Occipital lobe (tissue), 2 donors: Measurements from ENCODE around the gene UFC1. TPM values are rescaled to one million over a fixed set of nuclear protein-coding genes. Genes with fewer than 3 reads are reported as not detected.
A peak's percentile ranks its signal among the peaks of the same experiment; 100 is the strongest.

ENCODE experiments used
- DNase-seq: peaks from one replicate; lab custom pipeline; 2025; lab: John Stamatoyannopoulos, UW
- total RNA-seq: library from RNA; depleted of rRNA; stranded (reverse); fragments of >200 nt; gene quantifications from one replicate; pipeline ENCODE4 v1.2.3, GENCODE V29; 2014

UFC1 gene
- total RNA-seq, 1 donor from 2014 or later = 99.4 TPM

DNA sequence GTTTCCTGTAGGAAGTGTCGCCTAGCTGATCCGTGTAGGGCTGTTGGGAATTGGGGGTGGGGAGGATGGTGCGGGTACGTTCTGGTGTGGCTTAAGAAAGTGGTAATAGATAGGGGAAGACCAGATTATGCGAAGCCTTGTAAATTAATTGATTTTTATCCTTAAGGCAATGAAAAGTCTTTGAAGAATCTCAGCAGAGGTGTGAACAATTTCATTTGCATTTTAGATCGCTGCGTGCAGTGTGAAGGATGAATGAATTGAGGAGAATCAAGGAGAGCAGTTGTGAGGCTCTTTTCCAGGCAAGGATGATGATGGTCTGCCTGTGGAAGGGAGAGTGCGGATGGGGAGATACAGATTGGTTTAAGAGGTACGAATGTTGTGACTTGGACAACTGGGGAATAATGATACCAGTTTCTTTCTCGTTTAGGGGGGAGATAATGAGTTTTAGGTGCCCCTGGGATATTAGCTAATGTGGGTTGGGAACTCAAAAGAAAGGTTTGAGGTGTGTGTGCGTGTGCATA is 20.5 kb upstream of the UFC1 start:
- no peak for DNase-seq

DNA sequence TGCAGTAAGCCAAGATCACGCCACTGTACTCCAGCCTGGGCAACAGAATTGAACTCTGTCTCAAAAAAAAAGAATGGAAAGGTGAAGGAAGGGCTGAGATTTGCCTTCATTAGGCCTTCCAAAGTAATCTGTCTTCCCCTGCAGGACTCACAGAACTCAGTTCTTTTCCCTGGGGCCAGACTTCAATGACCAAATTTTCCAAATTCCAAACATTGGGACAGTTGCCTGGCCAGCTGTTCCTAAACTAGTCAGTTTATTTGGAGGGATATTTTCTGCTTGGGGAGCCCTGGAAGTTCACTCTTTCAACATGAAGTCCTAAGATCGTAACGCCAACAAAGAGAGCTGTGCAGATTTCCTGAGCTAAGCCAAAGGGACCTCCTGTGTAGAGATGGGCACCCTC is 15.9 kb upstream of the UFC1 start:
- no peak for DNase-seq

DNA sequence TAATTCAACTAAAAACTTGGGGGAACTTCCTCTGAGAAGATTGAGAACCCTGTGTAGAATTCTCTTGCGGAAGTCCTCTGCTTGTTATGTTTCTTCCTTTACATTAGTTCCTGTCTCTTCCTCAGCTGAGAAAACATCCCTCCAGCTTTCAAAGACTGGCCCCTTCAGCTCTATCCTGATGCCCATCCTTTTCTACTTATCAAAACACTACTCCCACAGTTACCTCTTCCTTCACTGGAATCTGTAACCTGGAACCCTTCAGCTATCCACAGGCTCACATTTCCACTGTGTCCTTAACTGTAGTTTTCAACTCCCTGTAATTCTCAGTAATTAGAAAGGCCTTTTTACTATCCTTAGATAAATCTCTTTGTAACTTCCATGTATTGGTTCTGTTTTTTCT is 15.3 kb upstream of the UFC1 start:
- no peak for DNase-seq

DNA sequence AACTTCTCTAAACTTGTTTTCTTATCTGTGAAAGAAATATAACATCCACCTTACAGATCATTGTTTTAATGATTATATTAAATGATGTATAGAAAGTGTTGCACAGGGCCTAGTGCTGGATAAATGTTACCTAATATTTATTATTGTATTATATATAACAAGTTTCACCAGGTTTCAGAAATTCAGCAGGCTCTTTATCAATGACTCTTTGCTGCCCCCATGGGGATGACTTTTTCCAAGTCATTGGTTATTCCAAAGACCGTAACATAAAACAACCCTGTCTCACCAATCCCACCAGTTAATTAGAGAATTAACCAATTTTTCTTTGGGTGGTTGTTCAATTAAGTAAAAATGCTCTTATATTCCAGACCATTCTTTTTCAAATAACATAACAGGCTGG is 14.0 kb upstream of the UFC1 start:
- no peak for DNase-seq

DNA sequence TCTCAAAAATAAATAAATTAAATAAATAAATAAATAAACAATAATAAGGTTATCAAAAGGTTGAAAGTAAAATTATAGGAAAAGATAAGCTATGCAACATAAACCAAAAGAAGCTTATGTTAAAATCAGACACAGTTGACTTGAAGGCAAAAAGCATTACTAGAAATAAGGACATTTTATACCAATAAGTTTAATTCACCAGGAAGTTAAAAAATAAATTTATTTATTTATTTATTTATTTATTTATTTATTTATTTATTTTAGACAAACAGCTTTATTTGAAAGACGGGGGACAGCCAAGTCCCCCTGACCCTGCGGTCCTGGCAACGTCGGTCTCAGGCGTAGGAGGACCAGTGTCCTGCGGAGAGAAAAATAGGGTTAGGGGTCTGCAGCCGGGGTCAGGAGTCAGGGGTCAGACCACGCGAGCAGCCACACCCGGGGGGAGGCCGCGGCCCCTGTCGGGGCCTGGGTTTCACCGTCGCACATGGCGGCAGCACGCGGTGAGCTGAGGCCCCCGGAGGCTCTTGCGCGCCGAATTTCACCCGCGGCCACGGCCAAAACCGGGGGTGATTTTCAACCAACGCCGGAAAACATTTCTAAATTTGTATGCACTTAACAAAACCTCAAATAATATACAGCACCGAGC is 12.9 kb upstream of the UFC1 start:
- no peak for DNase-seq

DNA sequence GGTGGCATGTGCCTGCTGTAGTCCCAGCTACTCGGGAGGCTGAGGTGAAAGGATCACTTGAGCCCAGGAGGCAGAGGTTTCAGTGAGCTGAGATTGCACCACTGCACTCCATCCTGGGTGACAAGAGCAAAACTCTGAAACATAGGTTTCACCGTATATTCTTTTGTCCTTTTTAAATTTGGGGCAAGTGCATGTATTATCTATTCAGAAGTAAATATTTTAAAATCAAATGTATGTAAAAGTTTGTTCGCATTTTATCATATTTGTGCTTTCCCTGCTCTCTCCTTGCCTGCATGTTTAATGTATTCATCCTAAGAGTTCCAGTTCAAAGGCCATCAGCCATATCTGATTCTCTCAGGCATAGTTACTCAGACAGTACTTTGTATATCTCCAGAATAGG is 7.9 kb upstream of the UFC1 start:
- no peak for DNase-seq

DNA sequence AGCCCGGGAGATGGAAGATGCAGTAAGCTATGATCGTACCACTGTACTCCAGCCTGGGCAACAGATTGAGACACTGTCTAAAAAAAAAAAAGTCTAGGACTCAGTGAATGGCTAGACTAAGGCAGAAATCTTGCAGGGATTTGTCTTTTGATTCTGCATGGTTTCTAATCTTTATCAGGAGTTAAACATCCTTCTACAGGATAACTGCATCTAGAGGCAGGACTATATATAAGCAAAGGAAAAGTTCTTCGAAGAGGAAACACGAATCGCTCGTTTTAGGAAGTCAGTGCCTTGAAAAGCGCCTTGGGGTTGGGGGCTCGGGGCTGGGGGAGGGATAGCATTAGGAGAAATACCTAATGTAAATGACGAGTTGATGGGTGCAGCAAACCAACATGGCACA is 602 bp upstream of the UFC1 start:
- DNase-seq = no peak

DNA sequence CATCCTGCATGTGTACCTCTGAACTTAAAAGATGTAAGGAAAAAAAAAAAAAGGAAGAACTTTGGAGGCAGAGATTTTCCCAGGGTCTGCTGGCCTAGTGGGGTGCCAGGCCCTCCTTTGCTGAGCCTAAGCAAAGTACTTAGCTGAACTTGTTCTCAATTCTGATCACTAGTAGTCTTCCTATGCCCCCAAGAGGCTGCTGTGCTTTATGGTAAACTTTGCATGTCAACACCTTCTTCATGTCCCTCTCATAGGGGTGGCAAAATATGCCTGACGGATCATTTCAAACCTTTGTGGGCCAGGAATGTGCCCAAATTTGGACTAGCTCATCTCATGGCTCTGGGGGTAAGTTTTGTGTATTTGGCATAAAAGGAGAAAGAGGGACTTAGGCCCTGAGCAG is 4.1 kb downstream of the UFC1 start:
- no peak for DNase-seq

DNA sequence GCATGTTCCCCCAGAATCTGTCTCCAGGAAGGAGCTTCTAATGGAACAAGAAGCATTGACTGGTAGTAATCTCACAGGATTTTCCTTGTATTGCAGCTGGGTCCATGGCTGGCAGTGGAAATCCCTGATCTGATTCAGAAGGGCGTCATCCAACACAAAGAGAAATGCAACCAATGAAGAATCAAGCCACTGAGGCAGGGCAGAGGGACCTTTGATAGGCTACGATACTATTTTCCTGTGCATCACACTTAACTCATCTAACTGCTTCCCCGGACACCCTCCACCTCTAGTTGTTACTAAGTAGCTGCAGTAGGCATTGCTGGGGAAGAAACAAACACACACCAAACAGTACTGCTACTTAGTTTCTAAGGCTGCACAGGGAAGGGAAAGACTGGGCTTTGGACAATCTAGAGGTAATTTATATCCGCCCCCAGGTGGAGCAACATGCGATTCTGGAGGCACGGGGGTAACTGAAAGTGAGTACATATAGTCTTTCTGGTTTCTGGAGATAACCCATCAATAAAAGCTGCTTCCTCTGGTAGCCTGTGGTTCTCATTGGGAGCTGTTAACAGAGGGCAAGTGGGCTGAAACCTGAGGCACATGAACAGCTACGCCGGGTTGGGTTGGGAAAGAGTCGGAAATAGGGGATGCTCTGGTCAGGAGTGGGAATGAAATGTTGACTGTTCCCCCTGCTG is 4.7 kb downstream of the UFC1 start:
- DNase-seq = no peak

DNA sequence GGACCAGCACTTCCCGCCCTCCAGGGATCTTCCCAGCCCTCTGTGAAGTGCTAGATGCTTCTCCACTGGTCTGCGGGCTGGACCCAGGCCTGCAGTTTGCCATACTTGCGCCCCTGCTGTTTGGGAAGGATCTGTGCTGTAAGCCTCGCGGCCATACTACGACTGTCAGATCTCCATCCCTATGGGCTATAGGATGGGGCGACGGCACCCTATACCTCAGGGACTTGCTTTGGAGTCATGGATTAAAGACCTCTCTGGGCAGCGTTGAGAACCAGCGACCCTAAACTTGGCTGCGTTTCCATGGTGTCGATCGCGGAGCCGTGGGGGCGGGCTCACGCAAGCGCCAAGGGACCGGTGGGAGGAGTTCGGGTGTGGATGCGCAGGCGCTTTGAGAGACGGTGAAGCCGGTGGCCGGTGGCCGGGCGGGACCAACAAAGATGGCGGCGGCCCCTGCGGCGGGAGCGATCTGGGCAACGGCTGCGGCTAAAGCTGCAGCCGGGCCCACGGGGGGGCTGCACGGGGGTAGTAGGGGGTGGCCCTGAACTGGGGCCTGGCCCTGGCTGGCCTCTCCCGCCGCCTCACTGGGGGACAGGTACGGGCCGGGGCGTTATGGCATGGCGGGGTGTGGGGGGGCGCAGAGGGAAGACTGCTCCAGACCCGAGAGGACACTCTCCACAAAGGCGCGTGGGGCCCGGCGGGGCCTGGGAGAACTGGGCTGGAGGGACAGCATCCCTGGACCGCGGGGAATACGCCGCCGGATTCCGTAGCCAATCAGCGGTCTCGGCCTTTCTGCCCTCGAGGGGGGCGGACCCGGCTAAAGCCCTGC is 5.5 kb downstream of the UFC1 start, which contains the start of gene USP21:
Gene USP21 (plus strand): TSS at position 414 of the 826 bp plus-strand sequence. CDS start 1,141 bp downstream, outside the sequence.
- peak; percentile 83 for DNase-seq

DNA sequence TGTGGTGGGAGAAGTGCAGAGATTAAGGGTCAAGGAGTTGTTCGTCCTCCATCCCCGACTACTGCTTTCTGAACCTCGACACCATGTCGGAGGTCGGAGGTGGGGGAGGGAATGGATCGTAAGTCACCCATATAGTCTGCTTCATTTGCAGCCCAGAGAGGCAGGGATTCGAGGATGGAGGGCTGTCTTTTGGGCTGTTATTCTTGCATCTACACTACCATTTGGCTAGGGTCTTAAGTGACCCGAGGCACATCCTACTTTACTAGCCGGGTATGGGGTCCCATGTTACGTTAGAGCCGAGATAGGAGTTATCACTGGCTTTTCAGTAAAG is 6.1 kb downstream of the UFC1 start:
- no peak for DNase-seq

DNA sequence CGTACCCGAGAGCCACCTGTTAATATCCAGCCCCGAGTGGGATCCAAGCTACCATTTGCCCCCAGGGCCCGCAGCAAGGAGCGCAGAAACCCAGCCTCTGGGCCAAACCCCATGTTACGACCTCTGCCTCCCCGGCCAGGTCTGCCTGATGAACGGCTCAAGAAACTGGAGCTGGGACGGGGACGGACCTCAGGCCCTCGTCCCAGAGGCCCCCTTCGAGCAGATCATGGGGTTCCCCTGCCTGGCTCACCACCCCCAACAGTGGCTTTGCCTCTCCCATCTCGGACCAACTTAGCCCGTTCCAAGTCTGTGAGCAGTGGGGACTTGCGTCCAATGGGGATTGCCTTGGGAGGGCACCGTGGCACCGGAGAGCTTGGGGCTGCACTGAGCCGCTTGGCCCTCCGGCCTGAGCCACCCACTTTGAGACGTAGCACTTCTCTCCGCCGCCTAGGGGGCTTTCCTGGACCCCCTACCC is 6.9 kb downstream of the UFC1 start:
- DNase-seq = no peak

DNA sequence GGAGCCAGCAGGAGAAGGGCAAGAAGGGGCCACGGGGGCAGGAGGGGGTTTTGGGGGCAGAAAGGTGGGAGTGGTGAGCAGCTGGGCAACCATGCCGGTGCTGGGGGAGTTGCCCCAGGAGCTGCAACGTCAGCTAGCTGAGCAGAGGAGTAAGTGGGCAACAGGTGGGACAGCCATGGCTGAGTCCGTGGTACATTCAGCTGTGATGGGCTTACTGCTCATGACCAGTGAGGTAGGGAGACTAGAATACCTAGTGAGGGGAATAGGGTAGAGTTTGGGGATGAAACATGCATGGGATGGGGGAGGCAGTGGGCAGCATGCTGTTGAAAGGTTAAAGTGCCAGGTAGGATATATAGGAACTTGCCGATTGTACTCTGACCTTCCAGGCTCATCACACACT is 7.9 kb downstream of the UFC1 start:
- no peak for DNase-seq

DNA sequence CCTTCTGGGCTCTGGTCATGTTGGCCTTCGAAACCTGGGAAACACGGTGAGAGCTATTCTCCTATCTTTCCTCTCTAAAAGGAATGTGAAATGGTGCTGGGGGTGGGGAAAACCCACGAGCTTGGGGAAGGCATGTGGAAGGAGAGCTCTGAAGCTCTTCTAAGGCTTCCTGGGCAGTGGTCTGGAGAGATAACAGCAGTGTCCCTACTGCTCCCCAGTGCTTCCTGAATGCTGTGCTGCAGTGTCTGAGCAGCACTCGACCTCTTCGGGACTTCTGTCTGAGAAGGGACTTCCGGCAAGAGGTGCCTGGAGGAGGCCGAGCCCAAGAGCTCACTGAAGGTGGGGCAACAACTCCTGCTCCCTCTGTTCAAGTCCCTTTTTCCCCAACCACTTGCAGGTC is 8.3 kb downstream of the UFC1 start:
- DNase-seq = no peak

DNA sequence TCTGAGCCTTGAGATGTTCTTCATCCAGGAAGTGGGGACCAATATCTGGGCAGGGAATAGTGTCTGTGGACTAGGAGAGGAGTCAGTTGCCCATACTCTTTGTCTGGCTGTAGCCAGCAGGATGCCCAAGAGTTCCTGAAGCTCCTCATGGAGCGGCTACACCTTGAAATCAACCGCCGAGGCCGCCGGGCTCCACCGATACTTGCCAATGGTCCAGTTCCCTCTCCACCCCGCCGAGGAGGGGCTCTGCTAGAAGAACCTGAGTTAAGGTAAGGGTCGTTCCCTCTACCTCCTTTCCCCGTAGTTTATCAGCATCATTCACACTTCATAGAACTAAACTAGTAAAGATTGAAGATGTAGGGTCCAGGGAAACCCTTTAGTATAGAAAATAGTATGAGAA is 9.0 kb downstream of the UFC1 start:
- no peak for DNase-seq

DNA sequence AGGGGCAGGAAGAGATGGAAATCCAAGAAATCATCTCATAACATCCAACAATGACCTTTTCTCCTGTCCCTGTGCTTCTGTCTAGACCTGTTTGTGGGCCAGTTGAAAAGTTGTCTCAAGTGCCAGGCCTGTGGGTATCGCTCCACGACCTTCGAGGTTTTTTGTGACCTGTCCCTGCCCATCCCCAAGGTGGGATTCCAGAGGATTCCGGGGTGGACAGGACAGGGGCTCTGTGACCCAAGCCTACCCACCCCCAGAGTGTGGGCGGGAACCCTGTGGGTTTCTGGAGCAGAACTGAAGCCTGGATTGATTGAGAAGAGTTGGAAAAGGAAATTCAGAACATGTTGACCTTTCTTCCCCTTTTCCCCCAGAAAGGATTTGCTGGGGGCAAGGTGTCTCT is 10.0 kb downstream of the UFC1 start:
- no peak for DNase-seq

DNA sequence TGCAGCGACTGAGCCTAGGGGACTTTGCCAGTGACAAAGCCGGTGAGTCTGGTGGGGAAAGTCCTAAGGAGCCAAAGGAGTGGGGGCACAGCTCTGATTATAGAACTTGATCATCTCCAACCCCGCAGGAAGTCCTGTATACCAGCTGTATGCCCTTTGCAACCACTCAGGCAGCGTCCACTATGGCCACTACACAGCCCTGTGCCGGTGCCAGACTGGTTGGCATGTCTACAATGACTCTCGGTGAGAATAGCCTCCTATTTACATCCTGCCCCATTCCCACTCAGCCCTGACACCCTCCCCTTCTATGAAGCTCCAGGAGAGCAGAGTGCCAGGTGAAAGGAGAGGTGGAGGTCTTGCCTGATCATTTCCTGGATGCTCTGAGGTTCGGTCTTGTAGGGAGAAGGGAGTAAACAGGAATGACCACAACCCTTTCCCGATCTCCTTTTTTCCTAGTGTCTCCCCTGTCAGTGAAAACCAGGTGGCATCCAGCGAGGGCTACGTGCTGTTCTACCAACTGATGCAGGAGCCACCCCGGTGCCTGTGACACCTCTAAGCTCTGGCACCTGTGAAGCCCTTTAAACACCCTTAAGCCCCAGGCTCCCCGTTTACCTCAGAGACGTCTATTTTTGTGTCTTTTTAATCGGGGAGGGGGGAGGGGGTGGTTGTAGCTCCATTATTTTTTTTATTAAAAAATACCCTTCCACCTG is 11.3 kb downstream of the UFC1 start:
- no peak for DNase-seq

DNA sequence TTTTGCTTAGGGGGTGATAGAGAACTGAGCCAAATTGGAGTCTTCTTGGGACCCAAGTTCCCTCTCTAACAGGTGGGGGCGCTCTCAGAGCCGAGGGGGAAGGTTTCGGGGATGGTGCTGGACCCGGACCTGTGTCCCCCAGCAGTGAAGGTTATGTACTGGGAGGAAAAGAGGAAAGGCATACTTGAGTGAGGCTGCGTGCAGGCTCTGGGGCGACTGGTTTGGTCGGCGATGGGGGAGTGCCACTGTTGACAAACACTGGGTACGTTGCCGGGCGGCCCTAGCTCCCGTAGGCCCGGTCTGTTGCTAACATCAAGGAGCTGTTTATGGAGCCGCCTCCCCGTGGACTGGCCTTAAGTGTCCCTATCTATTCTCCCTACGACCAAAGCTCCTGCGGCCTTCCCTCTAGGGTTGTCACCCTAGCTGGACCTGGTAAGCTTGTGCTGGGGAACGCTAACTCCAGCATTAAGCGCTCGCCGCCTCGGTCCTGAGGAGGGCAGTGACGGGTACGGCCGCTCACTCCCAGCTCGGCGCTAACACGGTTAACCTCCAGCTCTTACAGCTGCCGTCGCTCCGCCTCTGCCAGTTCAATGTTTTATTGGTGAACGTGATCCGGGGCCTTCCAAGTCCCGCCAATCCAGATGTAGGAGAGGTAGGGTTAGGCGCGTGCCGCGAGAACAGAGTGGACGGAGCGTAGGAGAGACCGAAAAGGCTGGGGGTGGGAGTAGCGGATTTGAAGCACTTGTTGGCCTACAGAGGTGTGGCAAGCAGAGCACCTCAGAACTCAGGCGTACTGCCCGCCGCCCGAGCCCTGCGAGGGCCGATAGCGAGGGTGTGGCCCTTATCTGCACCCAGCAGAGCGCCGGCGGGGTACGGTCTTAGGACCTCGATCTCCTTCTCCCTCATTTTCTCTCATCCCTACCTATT is 12.2 kb downstream of the UFC1 start, which contains the start of gene PPOX:
Gene PPOX (plus strand): TSS at position 685 of the 927 bp plus-strand sequence. CDS start 422 bp downstream, outside the sequence.
- peak; percentile 99 for DNase-seq

DNA sequence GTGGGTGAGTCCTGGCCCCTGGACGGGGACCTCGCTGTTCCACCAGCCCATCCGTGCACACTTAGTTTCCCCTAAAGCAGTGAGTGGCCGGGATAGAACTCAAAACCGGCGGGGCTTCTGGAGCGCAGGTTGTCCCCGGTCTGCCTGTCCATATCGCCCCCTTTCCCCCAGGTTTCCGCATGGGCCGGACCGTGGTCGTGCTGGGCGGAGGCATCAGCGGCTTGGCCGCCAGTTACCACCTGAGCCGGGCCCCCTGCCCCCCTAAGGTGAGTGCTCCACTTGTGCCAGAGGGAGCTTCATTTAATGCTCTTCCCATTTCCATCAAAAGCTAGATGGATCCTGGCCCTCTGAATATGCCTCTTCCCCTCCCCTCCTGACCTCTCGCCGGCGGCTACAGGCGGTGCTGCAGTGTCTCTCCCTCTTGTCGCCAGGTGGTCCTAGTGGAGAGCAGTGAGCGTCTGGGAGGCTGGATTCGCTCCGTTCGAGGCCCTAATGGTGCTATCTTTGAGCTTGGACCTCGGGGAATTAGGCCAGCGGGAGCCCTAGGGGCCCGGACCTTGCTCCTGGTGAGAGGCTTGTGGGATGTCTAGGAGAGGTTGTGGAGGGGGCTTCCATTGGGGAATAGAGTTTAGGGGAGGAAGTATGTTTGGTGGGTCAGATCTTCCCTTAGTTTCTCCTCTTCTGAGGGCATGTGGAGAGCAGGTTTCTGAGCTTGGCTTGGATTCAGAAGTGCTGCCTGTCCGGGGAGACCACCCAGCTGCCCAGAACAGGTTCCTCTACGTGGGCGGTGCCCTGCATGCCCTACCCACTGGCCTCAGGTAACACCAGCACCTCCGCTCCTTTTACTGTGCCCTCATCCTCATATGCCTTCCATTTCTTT is 13.1 kb downstream of the UFC1 start:
- no peak for DNase-seq
